HG02678 (cell line): ENCODE measurements around the gene COL4A6.

ENCODE experiments used
- ATAC-seq: cut with Tn5 transposase; IDR thresholded peaks from one replicate; pipeline ENCODE4 v1.9.1; 2021; ENCODE audit warnings: mild to moderate bottlenecking, moderate library complexity; ENCODE audit not compliant: unreplicated experiment

COL4A6 gene

DNA sequence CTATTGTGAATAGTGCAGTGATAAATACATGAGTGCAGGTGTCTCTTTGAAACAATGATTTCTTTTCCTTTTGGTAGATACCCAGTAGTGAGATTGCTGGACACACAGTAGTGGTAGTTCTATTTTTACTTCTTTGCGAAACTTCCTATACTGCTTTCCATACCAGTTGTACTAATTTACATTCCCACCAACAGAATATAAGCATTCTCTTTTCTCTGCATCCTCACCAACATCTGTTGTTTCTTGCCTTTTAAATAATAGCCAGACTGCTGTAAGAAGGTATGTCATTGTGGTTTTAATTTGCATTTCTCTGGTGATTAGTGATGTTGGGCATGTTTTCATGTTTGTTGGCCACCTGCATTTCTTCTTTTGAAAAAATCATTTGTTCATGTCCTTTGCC, 105.9 kb downstream of the COL4A6 start:
- ATAC-seq: no peak

GRCh38 chrX:108331126-108331909, 106.9 kb downstream of the COL4A6 start:
- ATAC-seq: no peak

- no peak for ATAC-seq
These were observed 114.5 kb downstream of the COL4A6 start for GRCh38 chrX:108323751-108324150.

GRCh38 chrX:108322234-108322633, 116.0 kb downstream of the COL4A6 start:
- ATAC-seq: no peak

GRCh38 chrX:108316456-108316855, 121.8 kb downstream of the COL4A6 start:
- no peak for ATAC-seq

DNA sequence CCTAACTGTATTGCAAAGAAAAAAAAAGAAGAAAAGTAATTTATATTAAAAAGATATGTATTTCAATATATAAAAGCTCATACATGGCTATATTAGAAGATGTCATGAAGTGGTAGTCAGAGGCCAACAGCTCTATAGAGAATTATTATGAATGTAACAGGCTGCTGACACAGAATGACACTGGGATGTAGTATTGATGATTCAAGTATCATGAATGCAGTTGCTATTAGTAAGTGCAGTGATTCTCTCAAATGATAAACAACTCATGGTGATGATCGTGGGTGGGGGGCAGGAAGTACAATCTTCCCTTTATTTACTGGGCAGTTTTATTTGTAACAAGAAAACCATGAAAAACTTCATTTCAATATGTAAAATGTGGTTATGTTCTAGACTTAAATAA, 124.6 kb downstream of the COL4A6 start:
- no peak for ATAC-seq

- ATAC-seq: no peak
These were observed 125.3 kb downstream of the COL4A6 start for GRCh38 chrX:108312957-108313356.

- no peak for ATAC-seq
These were observed 126.2 kb downstream of the COL4A6 start for GRCh38 chrX:108312011-108312410.

DNA sequence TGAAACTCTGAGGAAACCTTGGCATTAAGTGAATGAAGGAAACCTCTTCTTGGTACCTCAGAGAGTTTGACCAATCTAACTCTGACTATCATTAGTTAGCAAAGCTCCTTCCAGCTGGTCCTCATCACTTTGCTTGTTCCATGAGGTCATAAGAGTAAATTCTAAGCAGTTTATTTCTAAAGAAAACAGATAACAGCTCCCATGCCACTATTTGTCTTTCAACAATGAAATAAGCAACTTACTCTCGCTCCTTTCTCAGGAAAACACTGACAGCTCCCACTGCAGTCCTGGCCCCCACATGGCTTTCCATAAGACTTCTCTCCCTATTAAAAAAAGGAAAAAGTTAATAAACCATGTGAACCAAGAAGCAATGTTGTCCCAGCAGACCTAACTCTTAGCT, 127.7 kb downstream of the COL4A6 start:
- no peak for ATAC-seq

DNA sequence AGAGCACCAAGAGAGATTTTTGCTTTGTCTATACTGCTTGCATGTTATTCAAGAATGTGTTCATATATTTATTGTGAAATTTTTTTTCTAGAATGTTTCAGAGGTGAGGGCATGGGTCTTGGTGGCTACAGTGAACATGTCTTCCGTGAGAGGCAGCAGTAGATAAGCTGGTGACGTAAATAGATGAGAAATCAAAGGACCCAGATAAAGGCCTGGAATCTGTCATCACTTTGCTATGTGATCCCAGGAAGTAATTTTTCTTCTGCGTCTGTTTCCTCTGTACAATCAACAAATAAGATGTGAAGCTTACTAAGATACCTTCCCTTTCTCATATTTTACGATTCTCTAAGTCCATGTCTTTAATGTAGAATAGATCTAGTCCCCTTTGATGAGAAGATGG, 129.1 kb downstream of the COL4A6 start:
- no peak for ATAC-seq

DNA sequence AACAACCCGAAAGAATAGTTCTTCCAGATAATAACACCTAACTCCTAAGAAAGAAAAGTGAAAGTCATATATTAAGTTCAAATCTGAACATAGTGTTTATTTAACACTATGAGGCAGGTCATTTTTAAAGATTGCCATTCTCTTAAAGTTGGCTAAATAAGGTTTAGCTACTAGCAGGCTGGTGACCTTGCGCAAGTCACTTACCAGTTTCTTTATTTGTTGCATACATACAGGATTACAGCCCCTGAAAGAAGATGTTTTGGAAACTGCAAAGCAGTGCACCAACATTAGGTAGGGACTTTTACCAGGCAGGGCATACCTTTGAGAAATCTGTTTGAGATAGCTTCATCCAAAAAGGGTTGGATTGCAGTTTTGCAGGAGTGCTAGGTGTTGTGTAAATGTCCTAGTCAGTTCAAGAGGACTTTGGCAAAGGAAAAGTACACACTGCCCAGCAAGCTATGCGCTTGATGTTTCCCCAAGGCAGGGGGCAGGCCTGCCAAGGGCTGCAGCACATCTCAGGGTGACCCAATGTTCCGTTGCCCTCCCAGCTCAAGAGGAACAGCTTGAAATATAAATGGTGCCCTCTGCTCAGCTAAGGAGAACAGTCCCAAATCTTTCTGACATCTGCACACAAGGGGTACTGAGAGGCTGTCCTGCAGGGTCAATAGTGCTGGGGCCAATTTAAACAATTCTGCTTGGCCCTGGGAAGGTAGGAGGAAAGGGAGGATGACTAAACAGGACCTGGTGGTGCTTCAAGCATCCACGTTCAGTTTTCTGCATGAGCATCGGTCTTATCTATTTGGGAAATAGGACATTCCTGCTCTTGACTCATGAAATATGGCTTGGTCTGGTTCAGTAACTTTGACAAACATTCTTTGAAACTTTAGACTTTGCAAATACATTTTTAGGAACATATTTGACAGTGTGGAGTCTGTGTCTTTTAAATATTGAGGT, 130.8 kb downstream of the COL4A6 start:
- no peak for ATAC-seq

DNA sequence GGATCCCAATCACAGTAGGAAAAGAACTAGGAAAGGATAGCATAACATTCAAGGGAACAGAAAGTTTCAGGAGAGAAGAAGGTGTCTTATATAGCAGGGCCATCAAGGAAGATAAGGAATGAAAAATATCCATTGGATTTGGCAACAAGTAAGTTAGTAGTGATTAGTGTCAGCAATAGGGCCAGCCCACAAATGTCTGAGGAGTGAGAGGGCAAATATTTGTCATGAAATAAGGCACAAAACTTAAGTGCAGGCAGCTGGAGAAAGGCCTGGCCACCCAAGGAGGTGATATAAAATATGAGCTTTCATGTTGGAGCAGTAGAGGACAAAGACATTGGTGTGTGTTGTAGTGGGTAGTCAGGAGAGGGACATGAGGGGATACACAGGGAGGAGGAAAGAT, 132.1 kb downstream of the COL4A6 start:
- ATAC-seq: no peak

DNA sequence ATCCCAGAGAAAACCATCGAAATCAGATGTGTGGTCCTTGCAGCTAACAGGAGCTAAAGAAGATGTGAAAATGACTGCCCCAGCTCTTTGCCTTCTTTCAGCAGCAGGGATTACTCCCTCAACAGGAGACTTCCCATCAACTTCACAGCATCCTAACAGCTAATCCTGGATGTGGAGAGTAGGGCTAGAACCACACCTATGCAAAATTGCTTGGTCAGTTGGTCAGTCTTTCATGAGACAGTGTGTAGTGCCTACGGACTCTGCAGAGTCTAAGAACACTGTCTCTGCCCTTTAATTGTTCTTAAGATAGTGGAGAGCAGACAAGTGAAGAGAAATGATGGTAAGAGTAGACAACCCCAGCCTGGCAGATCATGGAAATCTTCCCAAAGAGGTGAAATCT, 133.5 kb downstream of the COL4A6 start:
- ATAC-seq: no peak

DNA sequence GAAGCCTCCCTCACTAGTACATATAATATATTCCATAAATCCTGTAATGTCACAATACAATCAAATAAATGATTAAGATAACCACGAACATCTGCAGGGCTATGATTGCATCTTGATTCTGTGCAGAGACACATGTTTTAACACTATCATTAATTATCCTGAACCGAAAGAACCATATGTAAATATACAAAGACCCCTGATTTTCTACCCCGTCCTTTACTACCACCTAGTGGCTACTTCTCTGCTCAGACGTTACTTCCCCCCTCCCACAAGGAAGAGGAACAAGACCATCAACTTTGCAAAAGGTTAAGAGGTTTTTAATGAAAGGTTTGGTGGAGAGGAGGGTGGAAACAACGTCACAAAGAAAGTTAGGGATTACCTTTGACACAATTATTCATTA, 134.0 kb downstream of the COL4A6 start:
- no peak for ATAC-seq

GRCh38 chrX:108303682-108304081, 134.5 kb downstream of the COL4A6 start:
- no peak for ATAC-seq

GRCh38 chrX:108299704-108300103, 138.5 kb downstream of the COL4A6 start:
- ATAC-seq: peak; percentile 14

DNA sequence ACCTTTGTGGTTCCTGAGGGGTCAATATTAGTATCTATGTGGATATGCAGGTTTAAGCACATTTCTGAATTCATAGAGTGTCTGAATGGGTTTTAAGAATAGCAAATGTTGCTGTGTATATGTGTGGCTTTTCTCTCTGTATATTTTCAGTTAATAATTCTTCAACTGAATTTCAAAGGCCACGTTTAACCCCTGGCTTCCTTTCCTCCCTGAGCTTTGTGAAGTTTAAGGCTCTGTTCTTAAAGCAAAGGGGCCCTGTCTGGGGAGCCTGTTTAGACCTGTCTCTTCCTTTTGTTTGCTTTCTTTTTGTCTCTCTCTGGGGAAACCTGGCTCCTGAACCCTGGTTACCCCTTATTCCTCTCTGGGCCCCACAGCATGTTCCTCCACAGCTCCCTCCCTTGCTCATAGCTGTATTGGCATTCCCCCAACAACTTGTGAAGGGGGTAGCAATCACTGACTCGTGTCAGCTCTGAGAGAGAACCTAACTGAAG, 139.1 kb downstream of the COL4A6 start:
- peak; percentile 73 for ATAC-seq

GRCh38 chrX:108298165-108298602, 140.0 kb downstream of the COL4A6 start:
- no peak for ATAC-seq

DNA sequence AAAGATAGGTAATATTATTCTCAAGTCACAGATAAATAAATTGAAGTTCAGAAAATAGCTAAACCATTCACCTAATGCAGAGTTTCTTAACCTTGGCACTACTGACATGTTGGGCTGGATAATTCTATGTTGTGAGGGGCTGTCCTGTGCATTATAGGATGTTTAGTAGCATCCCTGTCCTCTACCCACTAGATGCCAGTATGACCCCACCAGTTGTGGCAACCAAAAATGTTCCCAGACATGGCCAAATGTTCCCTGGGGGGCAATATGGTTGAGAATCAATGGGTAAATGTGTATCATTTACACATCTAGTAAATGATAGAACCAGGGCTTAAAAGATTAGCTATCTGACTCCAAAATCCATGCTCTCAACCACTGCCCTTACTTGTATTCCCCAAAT, 140.9 kb downstream of the COL4A6 start:
- no peak for ATAC-seq

GRCh38 chrX:108292053-108292452, 146.2 kb downstream of the COL4A6 start:
- no peak for ATAC-seq

DNA sequence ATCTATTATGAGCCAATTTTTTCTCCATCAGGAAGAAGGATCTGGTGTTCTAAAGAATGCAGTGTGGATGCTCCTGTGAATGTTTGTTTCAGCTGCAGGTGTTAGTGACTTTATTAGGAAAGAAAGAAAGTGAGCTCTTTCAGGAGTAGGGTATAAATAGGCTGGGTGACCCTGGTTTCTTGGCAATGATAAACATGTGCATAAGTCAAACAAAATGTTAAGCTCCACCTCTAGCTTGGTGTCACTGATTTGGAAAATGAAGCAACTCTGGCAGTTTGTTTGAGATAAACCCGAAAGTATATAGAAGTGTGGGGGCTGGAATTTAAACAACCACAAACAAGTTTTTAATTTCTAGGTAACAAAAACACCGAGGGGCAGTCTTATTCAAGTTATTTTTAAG, 152.3 kb downstream of the COL4A6 start:
- ATAC-seq: no peak

GRCh38 chrX:108285356-108285755, 152.9 kb downstream of the COL4A6 start:
- no peak for ATAC-seq
